Stimulated activated CD8-positive, alpha-beta memory T cell treated with anti-CD3 and anti-CD28 coated beads, Interleukin-7, amount 100 ng/mL, for 1 hour (primary cell): Measurements from ENCODE around the gene PDZRN3.

Experiments used
- DNase-seq, 2 donors: peaks; one replicate each; pipeline ENCODE4 v3.0.0-alpha.2; 2020; ENCODE audit warnings: low read depth in 2 of 2

Gene PDZRN3

GRCh38 chr3:73419179-73419803, 205.4 kb downstream of the PDZRN3 start:
- no peak for DNase-seq

GRCh38 chr3:73418681-73419080, 206.1 kb downstream of the PDZRN3 start:
- DNase-seq, result no peak

GRCh38 chr3:73415118-73415517, 209.6 kb downstream of the PDZRN3 start:
- no peak for DNase-seq

- no peak for DNase-seq
These were observed 211.1 kb downstream of the PDZRN3 start for GRCh38 chr3:73413619-73414018.

- DNase-seq, result no peak
These were observed 212.7 kb downstream of the PDZRN3 start for GRCh38 chr3:73411993-73412392.

GRCh38 chr3:73411545-73411944, 213.2 kb downstream of the PDZRN3 start:
- no peak for DNase-seq

- DNase-seq, result no peak
These were observed 215.5 kb downstream of the PDZRN3 start for GRCh38 chr3:73409138-73409763.

GRCh38 chr3:73408634-73409033, 216.1 kb downstream of the PDZRN3 start:
- no peak for DNase-seq

GRCh38 chr3:73407577-73407976, 217.2 kb downstream of the PDZRN3 start:
- no peak for DNase-seq

GRCh38 chr3:73405853-73406252, 218.9 kb downstream of the PDZRN3 start:
- DNase-seq, result no peak

GRCh38 chr3:73405000-73405399, 219.7 kb downstream of the PDZRN3 start:
- DNase-seq, result no peak

GRCh38 chr3:73404435-73404834, 220.3 kb downstream of the PDZRN3 start:
- no peak for DNase-seq

- DNase-seq, result no peak
These were observed 221.3 kb downstream of the PDZRN3 start for GRCh38 chr3:73403444-73403843.

- no peak for DNase-seq
These were observed 223.0 kb downstream of the PDZRN3 start for GRCh38 chr3:73401616-73402279.

GRCh38 chr3:73401059-73401458, 223.7 kb downstream of the PDZRN3 start:
- DNase-seq, result no peak

- no peak for DNase-seq
These were observed 225.0 kb downstream of the PDZRN3 start for GRCh38 chr3:73399666-73400253.

GRCh38 chr3:73399106-73399505, 225.6 kb downstream of the PDZRN3 start:
- DNase-seq, result no peak

GRCh38 chr3:73398084-73398483, 226.7 kb downstream of the PDZRN3 start:
- DNase-seq, result no peak

- no peak for DNase-seq
These were observed 230.5 kb downstream of the PDZRN3 start for GRCh38 chr3:73394240-73394639.

GRCh38 chr3:73393005-73393404, 231.7 kb downstream of the PDZRN3 start:
- no peak for DNase-seq

- DNase-seq, result no peak
These were observed 232.8 kb downstream of the PDZRN3 start for GRCh38 chr3:73391984-73392383.

- DNase-seq, result no peak
These were observed 234.8 kb downstream of the PDZRN3 start for GRCh38 chr3:73389928-73390327.
